Vagina (tissue), 2 donors: ENCODE measurements around the gene UPB1. TPM values are rescaled to one million over a fixed set of nuclear protein-coding genes. Genes with fewer than 3 reads are reported as not detected.
"Not testable (repeated sequence)": the region's sequence is repeated elsewhere in the genome, so short reads cannot be mapped to it uniquely, and the experiment has no call there.

Source experiments
- DNase-seq, 2 donors: peaks; one replicate each; pipeline ENCODE4 v3.0.0-alpha.2; 2017; ENCODE audit errors: extremely low spot score in 2 of 2
- H3K27ac ChIP-seq: fragments of 200-600 bp; sonication (generic); one replicate; pipeline ENCODE4 v1.5.1; 2019
- H3K27me3 ChIP-seq: fragments of 200-600 bp; sonication (generic); one replicate; pipeline ENCODE4 v1.5.1; 2019
- H3K36me3 ChIP-seq, 2 donors: fragments of 200-600 bp; sonication (generic); one replicate each; pipeline ENCODE4 v1.5.1; 2017 to 2019
- H3K4me1 ChIP-seq: fragments of 200-600 bp; sonication (generic); one replicate; pipeline ENCODE4 v1.5.1; 2019
- H3K4me3 ChIP-seq, 2 donors: fragments of 200-600 bp; sonication (generic); 1 replicate in 1 of 2; 2 replicates in 1 of 2; pipeline ENCODE4 v1.5.1; 2016 to 2019
- H3K9me3 ChIP-seq: fragments of 200-600 bp; sonication (generic); one replicate; pipeline ENCODE4 v1.5.1; 2019
- POLR2A ChIP-seq, 2 donors: fragments of 450-650 bp; IDR thresholded peaks; one replicate each; pipeline ENCODE4 v1.6.1; 2017; ENCODE audit warnings: antibody characterized with exemption in 2 of 2, mild to moderate bottlenecking in 2 of 2, moderate library complexity in 2 of 2
- POLR2AphosphoS5 ChIP-seq, 2 donors: sonication (generic); formaldehyde crosslinking; IDR thresholded peaks; one replicate each; pipeline ENCODE4 v1.9.0; 2017; ENCODE audit warnings: antibody characterized with exemption in 2 of 2, mild to moderate bottlenecking in 2 of 2, low read depth in 1 of 2; ENCODE audit not compliant: insufficient read depth in 1 of 2
- intact Hi-C: fragments of 100-400 bp; cut with DNase I; formaldehyde crosslinking; loops from one replicate; pipeline ENCODE4 v1.15.1; 2023
- total RNA-seq: library from RNA; depleted of rRNA; stranded (reverse); fragments of >200 nt; gene quantifications from one replicate; pipeline ENCODE4 v1.2.3, GENCODE V29; 2016
- TF ChIP-seq, protein P1 (sequence below), 3 experiments: fragments of 450-650 bp in 2 of 3; fragments of 200-600 bp in 1 of 3; sonication (generic) in 1 of 3; IDR thresholded peaks; one replicate each; pipeline ENCODE4 v1.5.1; 2017 to 2019; ENCODE audit warnings: antibody characterized with exemption in 3 of 3, mild to moderate bottlenecking in 2 of 3, moderate library complexity in 2 of 3

Gene UPB1
- total RNA-seq, 1 donor from 2014 or later: not detected

DNA sequence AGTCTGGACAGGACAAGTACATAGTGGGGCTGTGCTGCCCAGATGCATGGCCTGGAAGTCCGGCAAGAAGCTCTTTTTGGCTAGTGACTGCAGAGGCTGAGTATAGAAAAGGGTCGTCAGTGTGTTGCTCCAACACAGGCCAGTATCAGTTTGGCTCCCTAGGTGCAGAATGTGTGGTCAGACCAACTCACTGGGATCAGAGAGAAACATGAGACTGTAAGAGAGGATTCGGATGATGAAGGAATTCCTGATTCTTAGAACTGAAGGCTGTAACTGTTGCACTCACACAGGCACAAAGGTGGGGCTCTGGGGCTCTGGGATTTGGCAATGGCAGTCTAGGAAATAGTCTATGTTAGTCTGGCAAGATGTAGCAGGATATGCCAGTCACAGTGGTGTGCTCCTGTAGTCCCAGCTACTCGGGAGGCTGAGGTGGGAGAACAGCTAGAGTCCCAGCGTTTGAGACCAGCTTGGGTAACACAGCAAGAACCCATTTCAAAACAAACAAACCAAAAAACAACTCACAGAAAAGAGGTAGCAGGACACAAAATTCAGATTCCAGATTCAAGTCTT lies 11.1 kb upstream of the UPB1 start:
- Histone ChIP-seq H3K27me3 (no peaks in the 10 kb centered on the region), H3K9me3 (no peaks in the 10 kb centered on the region), H3K36me3 (no peaks in the 10 kb centered on the region), H3K4me3 (no peak overlapping the region), H3K27ac (no peak overlapping the region), H3K4me1 (peaks cover 8% of the 10 kb centered on the region)
- intact Hi-C loops: no loop called here
- no peak for DNase-seq
- TF ChIP-seq, protein P1, sequence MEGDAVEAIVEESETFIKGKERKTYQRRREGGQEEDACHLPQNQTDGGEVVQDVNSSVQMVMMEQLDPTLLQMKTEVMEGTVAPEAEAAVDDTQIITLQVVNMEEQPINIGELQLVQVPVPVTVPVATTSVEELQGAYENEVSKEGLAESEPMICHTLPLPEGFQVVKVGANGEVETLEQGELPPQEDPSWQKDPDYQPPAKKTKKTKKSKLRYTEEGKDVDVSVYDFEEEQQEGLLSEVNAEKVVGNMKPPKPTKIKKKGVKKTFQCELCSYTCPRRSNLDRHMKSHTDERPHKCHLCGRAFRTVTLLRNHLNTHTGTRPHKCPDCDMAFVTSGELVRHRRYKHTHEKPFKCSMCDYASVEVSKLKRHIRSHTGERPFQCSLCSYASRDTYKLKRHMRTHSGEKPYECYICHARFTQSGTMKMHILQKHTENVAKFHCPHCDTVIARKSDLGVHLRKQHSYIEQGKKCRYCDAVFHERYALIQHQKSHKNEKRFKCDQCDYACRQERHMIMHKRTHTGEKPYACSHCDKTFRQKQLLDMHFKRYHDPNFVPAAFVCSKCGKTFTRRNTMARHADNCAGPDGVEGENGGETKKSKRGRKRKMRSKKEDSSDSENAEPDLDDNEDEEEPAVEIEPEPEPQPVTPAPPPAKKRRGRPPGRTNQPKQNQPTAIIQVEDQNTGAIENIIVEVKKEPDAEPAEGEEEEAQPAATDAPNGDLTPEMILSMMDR (IDR thresholded peaks at IDR 0.05): no peak
- TF ChIP-seq POLR2A (IDR thresholded peaks at IDR 0.05) (no peak), POLR2AphosphoS5 (IDR thresholded peaks at IDR 0.05; ENCODE audit: insufficient read depth in 1 of 2, low read depth in 1 of 2) (no peak)

DNA sequence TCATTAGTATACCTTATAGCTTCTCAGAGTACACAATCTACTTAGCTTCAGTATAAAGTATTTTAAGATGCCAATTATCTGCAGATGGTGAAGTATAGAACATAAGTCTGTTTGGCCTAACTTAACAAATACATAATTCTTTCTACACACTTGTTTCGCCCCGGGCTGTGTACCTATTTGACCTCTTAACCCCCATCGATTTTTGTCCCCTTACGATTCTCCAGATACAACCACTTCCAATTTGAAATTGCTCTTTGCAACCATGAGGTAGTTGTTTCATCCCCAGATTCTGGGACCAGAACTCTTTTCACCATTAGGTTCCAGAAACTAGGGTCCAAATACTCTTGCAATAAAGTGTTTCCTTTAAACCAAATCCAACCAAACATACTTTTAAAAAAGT lies 10.0 kb upstream of the UPB1 start:
- no peaks in the 10 kb centered on the region for H3K27me3 ChIP-seq
- intact Hi-C loops: no loop called here
- no peaks in the 10 kb centered on the region for H3K36me3 ChIP-seq
- no peaks in the 10 kb centered on the region for H3K9me3 ChIP-seq
- H3K27ac ChIP-seq: no peak overlapping the region
- TF ChIP-seq, protein P1 (IDR thresholded peaks at IDR 0.05): no peak
- TF ChIP-seq POLR2A (IDR thresholded peaks at IDR 0.05): no peak
- no peak for TF ChIP-seq POLR2AphosphoS5 (IDR thresholded peaks at IDR 0.05; ENCODE audit: insufficient read depth in 1 of 2, low read depth in 1 of 2)
- no peak for DNase-seq
- H3K4me1 ChIP-seq: peaks cover 8% of the 10 kb centered on the region
- H3K4me3 ChIP-seq: no peak overlapping the region

DNA sequence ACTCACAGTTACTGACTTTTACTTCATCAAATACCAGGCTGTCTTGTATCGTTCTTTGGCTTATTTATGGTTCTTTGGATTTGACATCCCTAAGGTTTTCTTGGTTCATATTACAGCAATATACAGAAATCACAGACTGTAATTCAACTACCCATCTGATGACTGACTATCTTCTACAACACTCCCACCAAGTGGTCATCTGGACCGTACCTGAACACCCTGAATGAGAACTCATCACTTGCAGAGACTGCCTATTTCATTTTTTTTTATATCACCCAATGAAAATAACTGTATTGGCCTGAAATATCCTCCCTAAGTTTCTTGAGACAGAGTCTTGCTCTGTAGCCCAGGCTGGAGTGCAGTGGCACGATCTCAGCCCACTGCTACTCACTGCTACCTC lies 9.5 kb upstream of the UPB1 start:
- no peak for DNase-seq
- Histone ChIP-seq H3K36me3 (no peaks in the 10 kb centered on the region), H3K4me1 (peaks cover 8% of the 10 kb centered on the region), H3K27ac (no peak overlapping the region), H3K9me3 (no peaks in the 10 kb centered on the region), H3K4me3 (no peak overlapping the region), H3K27me3 (no peaks in the 10 kb centered on the region)
- intact Hi-C loops: no loop called here
- no peak for TF ChIP-seq POLR2AphosphoS5 (IDR thresholded peaks at IDR 0.05; ENCODE audit: insufficient read depth in 1 of 2, low read depth in 1 of 2)
- TF ChIP-seq POLR2A (IDR thresholded peaks at IDR 0.05): no peak

DNA sequence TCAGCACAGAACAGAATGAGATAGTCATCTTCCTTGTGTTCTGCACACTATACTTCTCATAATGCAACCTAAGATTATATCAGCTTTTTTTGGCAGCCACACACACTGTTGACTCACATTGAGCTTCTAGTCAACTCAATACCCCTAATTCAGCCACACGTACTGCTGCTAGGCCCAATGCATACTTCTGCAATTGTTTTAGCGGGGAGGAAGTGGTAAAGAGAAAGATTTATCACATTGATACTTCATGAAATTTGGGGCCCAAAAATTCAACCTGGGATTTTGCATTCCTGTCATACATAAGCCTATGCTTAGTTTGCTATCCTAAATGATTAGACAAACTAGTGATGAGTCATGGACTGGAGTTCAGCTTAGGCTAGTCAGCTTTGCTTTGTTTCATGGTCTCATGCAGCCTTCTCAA lies 8.6 kb upstream of the UPB1 start:
- Histone ChIP-seq H3K4me1 (peaks cover 8% of the 10 kb centered on the region), H3K27me3 (no peaks in the 10 kb centered on the region), H3K4me3 (no peak overlapping the region), H3K9me3 (no peaks in the 10 kb centered on the region), H3K27ac (no peak overlapping the region), H3K36me3 (no peaks in the 10 kb centered on the region)
- no peak for DNase-seq
- TF ChIP-seq, protein P1 (IDR thresholded peaks at IDR 0.05): no peak
- no peak for TF ChIP-seq POLR2A (IDR thresholded peaks at IDR 0.05)
- TF ChIP-seq POLR2AphosphoS5 (IDR thresholded peaks at IDR 0.05; ENCODE audit: insufficient read depth in 1 of 2, low read depth in 1 of 2): no peak
- intact Hi-C loops: no loop called here

DNA sequence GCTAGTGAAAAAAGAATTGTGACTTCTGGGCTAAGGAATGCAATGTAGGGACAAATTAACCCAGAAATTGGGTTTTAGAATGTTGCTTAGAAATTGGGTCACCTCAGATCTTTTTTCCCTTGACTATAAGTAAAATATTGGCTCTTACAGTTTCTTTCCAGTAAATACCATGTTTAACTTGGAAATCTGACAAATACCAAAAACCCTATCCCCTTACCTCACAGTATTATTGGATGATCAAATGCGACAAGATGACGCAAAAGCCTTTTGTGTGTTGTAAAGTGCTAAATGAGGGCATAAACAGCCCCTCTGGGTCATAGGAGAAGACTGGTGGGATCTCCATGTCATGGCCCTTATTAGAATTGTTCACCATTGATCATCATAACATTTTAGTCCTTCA lies 6.1 kb upstream of the UPB1 start:
- no peak for DNase-seq
- TF ChIP-seq POLR2AphosphoS5 (IDR thresholded peaks at IDR 0.05; ENCODE audit: insufficient read depth in 1 of 2, low read depth in 1 of 2) (no peak), POLR2A (IDR thresholded peaks at IDR 0.05) (no peak)
- TF ChIP-seq, protein P1 (IDR thresholded peaks at IDR 0.05): no peak

DNA sequence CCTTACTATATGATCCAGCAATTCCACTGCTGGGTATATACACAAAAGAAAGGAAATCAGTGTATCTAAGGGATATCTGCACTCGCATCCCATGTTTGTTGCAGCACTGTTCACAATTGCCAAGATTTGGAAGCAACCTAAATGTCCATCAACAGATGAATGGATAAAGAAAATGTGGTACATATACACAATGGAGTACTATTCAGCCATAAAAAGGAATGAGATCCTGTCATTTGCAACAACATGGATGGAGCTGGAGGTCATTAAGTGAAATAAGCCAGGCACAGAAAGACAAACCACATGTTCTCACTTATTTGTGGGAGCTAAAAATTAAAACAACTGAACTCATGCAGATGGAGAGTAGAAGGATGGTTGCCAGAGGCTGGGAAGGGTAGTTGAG lies 5.7 kb upstream of the UPB1 start:
- H3K27ac ChIP-seq, intact Hi-C loops: not testable (repeated sequence)

More for the DNA sequence above, 6.1 kb upstream of the UPB1 start:
- no peaks in the 10 kb centered on the region for H3K4me1 ChIP-seq
- no peaks in the 10 kb centered on the region for H3K9me3 ChIP-seq
- no peak overlapping the region for H3K4me3 ChIP-seq
- intact Hi-C loops: no loop called here
- no peaks in the 10 kb centered on the region for H3K36me3 ChIP-seq
- H3K27ac ChIP-seq: no peak overlapping the region
- H3K27me3 ChIP-seq: no peaks in the 10 kb centered on the region

More for the DNA sequence above, 5.7 kb upstream of the UPB1 start:
- not testable (repeated sequence) for H3K27me3 ChIP-seq, DNase-seq, H3K4me1 ChIP-seq, H3K9me3 ChIP-seq, H3K4me3 ChIP-seq, H3K36me3 ChIP-seq
